ENCODE results near the gene U2AF1.
"Not testable (repeated sequence)": the region's sequence is repeated elsewhere in the genome, so short reads cannot be mapped to it uniquely, and the experiment has no call there.

- TF ChIP-seq POLR2A (IDR thresholded peaks at IDR 0.05; ENCODE audit: low read depth); CTCF (IDR thresholded peaks at IDR 0.05): not testable (repeated sequence)
These were observed 34.0 kb upstream of the U2AF1 start for GRCh38 chr21:43141407-43141806.

All from esophagus muscularis mucosa (tissue), 3 donors.